Dedifferentiated amniotic fluid mesenchymal stem cell (primary cell): ENCODE data around the gene CD3E.

Source experiments
- DNase-seq: peaks from one replicate; pipeline ENCODE4 v3.0.0-alpha.2; 2016; ENCODE audit errors: extremely low spot score

The CD3E gene

GRCh38 chr11:118325283-118325682 is 20.8 kb downstream of the CD3E start:
- DNase-seq: no peak

DNA sequence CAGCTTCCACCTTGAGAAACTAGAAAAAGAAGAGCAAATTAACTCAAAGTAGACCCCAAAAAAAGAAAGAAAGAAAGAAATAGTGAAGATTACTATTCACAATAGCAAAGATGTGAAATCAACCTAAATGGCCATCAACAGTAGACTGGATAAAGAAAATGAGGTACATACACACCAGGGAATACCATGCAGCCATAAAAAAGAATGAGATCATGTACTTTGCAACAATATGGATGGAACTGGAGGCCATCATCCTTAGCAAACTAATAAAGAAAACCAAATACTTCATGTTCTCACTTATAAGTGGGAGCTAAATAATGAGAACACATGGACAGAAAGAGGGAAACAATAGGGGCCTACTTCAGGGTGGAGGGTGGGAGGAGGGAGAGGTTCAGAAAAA is 24.2 kb downstream of the CD3E start:
- no peak for DNase-seq

DNA sequence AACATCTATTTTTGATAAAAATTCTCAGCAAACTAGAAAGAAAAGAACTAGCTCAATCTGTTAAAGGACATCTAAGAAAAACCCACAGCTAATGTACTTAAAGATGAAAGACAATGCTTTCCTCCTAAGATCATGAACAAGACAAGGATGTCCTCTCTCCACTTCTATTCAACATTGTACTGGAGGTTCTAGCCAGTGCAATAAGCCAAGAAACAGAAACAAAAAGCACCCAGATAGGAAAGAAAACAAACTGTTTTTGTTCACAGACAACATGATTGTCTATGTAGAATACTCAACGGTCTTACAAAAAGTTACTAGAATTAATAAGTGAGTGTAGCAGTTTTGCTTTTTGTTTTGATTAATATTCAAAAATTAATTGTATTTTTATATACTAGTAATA is 30.2 kb downstream of the CD3E start:
- DNase-seq: no peak

DNA sequence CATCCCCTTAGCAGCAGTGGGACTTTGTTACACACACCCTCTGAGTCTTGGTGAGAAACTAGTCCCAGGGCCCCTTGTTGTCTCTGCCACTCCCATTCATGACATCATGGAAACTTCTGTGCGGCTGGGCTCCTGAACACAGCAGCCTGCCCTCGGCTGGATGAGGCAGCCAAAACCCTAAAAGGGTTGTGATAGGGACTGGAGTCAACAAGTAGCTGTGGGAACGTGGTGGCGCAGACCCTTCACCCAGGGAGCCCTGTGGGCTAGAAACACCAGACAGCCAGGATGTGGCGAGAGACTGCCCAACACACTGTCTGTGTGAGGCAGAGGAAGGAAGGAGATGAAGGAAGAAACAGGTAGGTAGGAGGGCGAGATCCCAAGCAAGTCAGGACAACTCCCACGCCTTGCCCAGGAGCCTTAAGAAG is 34.1 kb downstream of the CD3E start:
- DNase-seq: no peak

DNA sequence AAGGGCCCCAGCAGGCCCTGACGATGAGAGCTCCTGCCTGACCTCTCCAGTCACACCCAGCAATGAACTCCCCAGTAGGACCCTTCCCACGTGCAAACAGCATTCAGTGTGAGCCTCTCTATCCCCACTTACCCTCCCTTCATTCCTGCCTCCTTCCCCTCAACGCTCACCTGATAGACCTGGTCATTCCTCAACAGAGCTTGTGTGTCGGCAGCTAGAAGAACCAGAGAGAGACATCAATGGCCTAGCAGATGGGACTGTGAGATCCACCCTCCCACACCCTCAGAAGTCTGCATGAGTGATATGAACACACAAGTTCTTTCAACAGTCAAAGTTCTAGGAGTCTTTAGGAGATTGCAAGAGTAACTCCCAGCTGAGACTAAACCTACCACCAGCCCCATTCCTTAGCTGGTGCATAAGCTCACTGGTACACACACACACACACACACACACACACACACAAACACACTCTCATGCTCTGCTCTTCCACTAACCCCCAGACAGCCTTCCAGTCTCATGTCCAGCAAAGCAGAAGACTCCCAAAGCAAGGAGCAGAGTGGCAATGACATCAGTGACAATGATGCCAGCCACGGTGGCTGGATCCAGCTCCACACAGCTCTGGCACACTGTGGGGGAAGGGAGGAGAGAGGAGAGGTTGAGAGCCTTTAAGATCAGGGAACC is 34.9 kb downstream of the CD3E start:
- DNase-seq: no peak

GRCh38 chr11:118340449-118340848 is 35.9 kb downstream of the CD3E start:
- DNase-seq: no peak

DNA sequence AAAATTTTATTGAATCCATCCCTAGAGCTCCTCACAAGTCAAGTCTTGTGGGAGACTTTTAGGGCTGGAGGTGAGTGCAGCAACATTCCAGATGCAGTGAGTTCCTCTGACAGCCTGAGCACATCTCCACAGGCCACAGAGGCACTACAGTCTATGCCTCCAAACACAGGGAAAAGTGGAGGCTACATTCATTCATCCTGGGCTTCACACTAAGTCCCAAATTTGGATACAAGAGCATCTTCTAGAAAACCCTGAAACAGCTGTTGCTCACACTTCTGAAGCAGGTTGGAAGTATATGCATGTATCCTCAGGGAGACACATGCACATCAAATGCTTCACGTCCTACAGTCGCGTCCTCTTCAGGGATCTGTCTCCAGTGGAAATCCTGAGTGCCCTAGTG is 36.7 kb downstream of the CD3E start:
- DNase-seq: no peak

- no peak for DNase-seq
Measured at GRCh38 chr11:118341815-118342489, 37.4 kb downstream of the CD3E start.

DNA sequence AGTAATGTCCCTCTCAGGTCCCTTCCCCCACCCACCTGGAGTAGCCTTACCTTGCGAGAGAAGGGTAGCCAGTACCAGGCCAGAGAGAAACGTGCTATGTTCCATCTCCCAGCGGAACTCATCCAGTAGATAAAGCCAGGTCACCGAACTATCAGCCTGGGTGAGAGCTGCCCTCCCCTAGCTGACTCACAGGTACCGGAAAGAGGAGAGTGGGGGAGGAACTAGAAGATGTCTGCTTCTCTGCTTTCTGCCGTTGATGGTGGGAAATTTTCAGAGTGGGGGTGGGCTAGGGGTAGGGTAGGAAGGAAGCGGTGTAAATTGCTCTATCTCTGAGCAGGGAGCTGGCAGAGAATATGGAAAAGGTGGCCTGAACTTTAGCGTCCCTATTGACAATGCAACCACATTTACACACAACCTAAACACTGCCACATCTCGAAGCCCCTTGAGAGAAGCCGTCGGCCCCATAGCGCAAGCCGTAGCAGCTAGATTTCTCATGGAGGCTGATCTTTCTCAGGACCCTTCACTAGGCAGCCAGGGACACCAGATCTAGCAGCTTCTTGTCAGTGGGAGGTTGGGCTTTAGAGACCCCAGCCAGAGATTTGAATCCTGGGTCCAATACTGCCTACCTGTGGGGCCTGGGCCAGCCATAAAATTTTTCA is 38.1 kb downstream of the CD3E start, which contains the start of gene CD3D:
TSS of gene CD3D (minus strand) at position 203 of the 659 bp plus-strand sequence. CDS start at position 105, 98 bp downstream.
- no peak for DNase-seq

DNA sequence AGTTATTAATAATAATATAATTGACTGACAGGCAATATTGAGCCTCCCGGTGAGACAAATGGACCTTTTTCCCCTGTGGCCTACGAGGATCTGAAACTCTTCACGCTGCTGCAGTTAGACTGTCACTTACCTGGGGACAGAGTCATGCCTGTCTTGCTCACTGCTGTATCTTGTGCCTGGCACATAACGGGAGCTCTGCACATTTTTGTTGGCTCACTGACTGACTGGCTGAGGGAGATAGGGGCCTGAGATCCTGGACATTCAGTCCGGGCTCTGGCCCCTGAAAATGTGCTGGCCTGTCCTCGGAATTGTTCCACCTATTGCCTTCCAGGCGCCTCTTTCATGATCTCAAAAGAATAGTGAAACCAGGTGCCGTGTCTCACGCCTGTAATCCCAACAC is 38.7 kb downstream of the CD3E start:
- DNase-seq: no peak

- DNase-seq: no peak
Measured at GRCh38 chr11:118343981-118344515, 39.5 kb downstream of the CD3E start, which contains the start of gene CD3G. TSS of gene CD3G (plus strand) at chr11:118344344. CDS start at chr11:118344424, 80 bp downstream.

- DNase-seq: no peak
Measured at GRCh38 chr11:118349475-118349874, 44.9 kb downstream of the CD3E start.

DNA sequence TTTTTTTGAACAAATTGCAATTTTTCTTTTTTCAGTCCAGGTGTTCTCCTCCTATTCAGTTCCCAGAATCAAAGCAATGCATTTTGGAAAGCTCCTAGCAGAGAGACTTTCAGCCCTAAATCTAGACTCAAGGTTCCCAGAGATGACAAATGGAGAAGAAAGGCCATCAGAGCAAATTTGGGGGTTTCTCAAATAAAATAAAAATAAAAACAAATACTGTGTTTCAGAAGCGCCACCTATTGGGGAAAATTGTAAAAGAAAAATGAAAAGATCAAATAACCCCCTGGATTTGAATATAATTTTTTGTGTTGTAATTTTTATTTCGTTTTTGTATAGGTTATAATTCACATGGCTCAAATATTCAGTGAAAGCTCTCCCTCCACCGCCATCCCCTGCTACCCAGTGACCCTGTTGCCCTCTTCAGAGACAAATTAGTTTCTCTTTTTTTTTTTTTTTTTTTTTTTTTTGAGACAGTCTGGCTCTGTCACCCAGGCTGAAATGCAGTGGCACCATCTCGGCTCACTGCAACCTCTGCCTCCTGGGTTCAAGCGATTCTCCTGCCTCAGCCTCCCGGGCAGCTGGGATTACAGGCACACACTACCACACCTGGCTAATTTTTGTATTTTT is 48.7 kb downstream of the CD3E start:
- peak; percentile 49 for DNase-seq

- no peak for DNase-seq
Measured at GRCh38 chr11:118358071-118358470, 53.5 kb downstream of the CD3E start.

DNA sequence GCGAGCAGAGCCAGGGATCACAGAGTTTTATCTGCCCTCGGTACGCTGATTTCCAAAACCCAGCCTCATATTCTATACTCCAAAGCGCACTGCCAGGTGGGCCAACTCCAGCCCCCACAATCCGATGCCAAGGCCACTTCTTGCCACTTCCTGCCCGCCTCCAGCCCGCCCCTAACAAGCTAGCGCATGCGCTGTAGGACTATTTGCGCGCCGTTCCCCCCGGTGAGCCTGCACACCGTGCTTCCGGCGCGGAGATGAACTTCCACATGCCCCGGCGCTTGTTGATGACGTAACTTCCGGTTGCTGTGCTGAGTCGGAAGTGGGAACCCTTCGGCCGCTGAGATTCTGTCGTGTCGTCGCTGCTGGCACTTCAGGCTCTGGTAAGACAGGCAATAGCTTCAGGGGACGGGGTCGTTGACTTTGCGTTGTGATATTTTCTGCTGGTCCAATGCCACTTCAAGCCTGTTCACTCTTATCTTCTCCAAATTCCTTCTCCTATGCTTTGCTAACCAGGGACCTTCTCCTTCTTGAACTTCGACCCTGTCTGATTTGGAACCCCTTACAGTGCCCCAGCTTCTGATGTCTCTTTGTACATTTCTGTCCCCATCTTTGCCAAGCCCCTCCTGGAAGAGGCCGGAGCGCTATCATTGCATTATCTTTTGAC is 54.9 kb downstream of the CD3E start, which contains the start of gene UBE4A:
TSS of gene UBE4A (plus strand) at position 306 of the 664 bp plus-strand sequence. CDS start 5,481 bp downstream, outside the sequence.
- DNase-seq: peak; percentile 97

GRCh38 chr11:118364956-118365615 is 60.6 kb downstream of the CD3E start:
- no peak for DNase-seq
